ENCODE results near the gene SLC25A51. TPM values are rescaled to one million over a fixed set of nuclear protein-coding genes. Genes with fewer than 3 reads are reported as not detected.

SLC25A51 gene
- total RNA-seq, 2 donors from 2014 or later: 15.8 to 17.2 TPM

DNA sequence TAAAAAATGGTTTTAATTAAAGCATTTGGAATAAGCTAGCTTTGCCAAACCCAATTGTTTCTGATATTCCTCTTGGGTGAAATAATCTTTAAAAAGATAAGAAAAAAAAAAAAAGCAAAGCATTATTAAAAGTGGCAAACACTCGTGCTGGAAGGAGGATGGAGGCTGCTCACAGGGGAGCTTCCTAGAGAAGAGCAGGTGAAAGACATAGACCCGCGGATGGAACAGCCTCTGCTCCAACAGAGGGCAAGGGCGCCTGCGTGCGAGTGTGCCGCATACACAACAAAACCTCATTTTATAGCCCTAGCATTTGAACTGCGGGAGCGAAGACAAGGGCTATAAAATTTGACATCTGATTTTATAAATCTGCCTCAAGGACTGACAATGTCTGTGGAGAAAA is 33.4 kb upstream of the SLC25A51 start:
- DNase-seq: no peak
- Mint-ChIP-seq H3K9me3 (no peaks in the 10 kb centered on the region), H3K27ac (no peak overlapping the region), H3K4me1 (no peaks in the 10 kb centered on the region), H3K27me3 (ENCODE audit: insufficient read depth) (no peaks in the 10 kb centered on the region), H3K36me3 (ENCODE audit: low read depth) (peaks cover 42% of the 10 kb centered on the region), H3K4me3 (no peak overlapping the region)
- Histone ChIP-seq H3K4me3 (ENCODE audit: low read length) (no peak overlapping the region), H3K27ac (ENCODE audit: low read depth, low read length) (peak overlapping the region; percentile 80), H3K9me3 (ENCODE audit: control insufficient read depth, low read length) (no peaks in the 10 kb centered on the region), H3K36me3 (ENCODE audit: control insufficient read depth, insufficient read depth, low read length) (peaks cover 75% of the 10 kb centered on the region), H3K4me1 (ENCODE audit: control insufficient read depth, insufficient read depth, low read length) (peaks cover 15% of the 10 kb centered on the region), H3K27me3 (ENCODE audit: control insufficient read depth, insufficient read depth, low read length, poor library complexity, severe bottlenecking) (no peaks in the 10 kb centered on the region), H3K9ac (ENCODE audit: extremely low read depth, low read length, poor library complexity, severe bottlenecking) (no peak overlapping the region)
- WGBS, 2 experiments (ENCODE audit: insufficient coverage in 1 of 2, insufficient read length in 1 of 2): 88 to 100% methylated on average over 3 to 9 of the region's 9 CpGs
- TF ChIP-seq CTCF (conservative IDR thresholded peaks at IDR 0.05): no peak

DNA sequence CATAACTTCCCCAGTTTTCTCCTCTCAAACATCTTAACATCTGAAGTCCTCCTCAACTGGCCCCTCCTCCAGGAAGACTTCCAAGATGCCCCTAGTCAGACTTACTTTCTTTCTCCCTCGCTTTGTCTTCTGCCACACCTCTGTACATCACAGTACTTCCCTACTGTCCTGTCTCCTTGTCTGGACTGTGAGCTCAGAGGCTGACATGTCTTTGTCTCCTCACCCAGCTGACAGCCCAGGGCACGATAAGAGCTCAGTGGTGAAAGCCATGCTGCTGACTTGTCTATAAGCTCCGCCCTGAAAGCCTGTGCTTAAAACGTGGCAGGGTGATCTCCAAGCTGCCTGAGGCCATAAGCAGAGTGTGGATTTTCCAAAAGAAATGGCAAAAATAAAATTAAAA is 33.0 kb upstream of the SLC25A51 start:
- H3K9me3 Mint-ChIP-seq: no peaks in the 10 kb centered on the region

DNA sequence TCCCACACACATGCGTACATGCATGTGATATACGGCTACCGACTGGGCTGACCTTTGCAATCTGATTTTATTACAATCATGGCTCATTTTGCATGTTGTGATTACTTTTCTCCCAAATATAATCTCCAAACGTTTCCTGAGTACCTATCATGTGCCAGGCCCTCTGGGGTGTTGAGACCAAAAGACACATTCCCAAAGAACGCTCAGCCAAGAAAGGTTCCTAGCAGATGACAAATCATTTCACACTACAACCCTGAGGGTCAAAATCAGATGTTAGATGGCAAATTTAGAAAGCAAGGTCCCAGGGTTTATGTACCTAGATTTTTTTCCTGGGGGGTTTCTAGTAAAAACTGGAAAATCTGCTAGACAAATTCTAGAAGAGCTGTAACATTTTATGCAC is 32.4 kb upstream of the SLC25A51 start:
- Histone ChIP-seq H3K27ac (ENCODE audit: low read depth, low read length) (no peak overlapping the region), H3K9ac (ENCODE audit: extremely low read depth, low read length, poor library complexity, severe bottlenecking) (no peak overlapping the region), H3K36me3 (ENCODE audit: control insufficient read depth, insufficient read depth, low read length) (peaks cover 72% of the 10 kb centered on the region), H3K9me3 (ENCODE audit: control insufficient read depth, low read length) (no peaks in the 10 kb centered on the region), H3K4me1 (ENCODE audit: control insufficient read depth, insufficient read depth, low read length) (peaks cover 15% of the 10 kb centered on the region), H3K4me3 (ENCODE audit: low read length) (no peak overlapping the region), H3K27me3 (ENCODE audit: control insufficient read depth, insufficient read depth, low read length, poor library complexity, severe bottlenecking) (no peaks in the 10 kb centered on the region)
- no peaks in the 10 kb centered on the region for H3K4me1 Mint-ChIP-seq
- no peak overlapping the region for H3K4me3 Mint-ChIP-seq
- H3K27me3 Mint-ChIP-seq (ENCODE audit: insufficient read depth): no peaks in the 10 kb centered on the region
- H3K36me3 Mint-ChIP-seq (ENCODE audit: low read depth): peaks cover 48% of the 10 kb centered on the region
- DNase-seq: no peak
- no peaks in the 10 kb centered on the region for H3K9me3 Mint-ChIP-seq
- TF ChIP-seq CTCF (conservative IDR thresholded peaks at IDR 0.05): no peak
- H3K27ac Mint-ChIP-seq: no peak overlapping the region
- WGBS, 2 experiments (ENCODE audit: insufficient coverage in 1 of 2, insufficient read length in 1 of 2): 95% methylated on average over 4 to 5 of the region's 5 CpGs

More for the DNA sequence above, 33.0 kb upstream of the SLC25A51 start:
- 45 to 61% methylated on average over 4 of the region's 4 CpGs for WGBS, 2 experiments (ENCODE audit: insufficient coverage in 1 of 2, insufficient read length in 1 of 2)
- H3K9me3 ChIP-seq (ENCODE audit: control insufficient read depth, low read length): no peaks in the 10 kb centered on the region
- peaks cover 45% of the 10 kb centered on the region for H3K36me3 Mint-ChIP-seq (ENCODE audit: low read depth)
- H3K4me3 ChIP-seq (ENCODE audit: low read length): no peak overlapping the region
- no peaks in the 10 kb centered on the region for H3K4me1 Mint-ChIP-seq
- H3K9ac ChIP-seq (ENCODE audit: extremely low read depth, low read length, poor library complexity, severe bottlenecking): no peak overlapping the region
- H3K36me3 ChIP-seq (ENCODE audit: control insufficient read depth, insufficient read depth, low read length): peaks cover 72% of the 10 kb centered on the region
- H3K27me3 Mint-ChIP-seq (ENCODE audit: insufficient read depth): no peaks in the 10 kb centered on the region
- peaks cover 15% of the 10 kb centered on the region for H3K4me1 ChIP-seq (ENCODE audit: control insufficient read depth, insufficient read depth, low read length)
- H3K27ac ChIP-seq (ENCODE audit: low read depth, low read length): no peak overlapping the region
- TF ChIP-seq CTCF (conservative IDR thresholded peaks at IDR 0.05): no peak
- DNase-seq: no peak
- no peak overlapping the region for H3K27ac Mint-ChIP-seq
- H3K27me3 ChIP-seq (ENCODE audit: control insufficient read depth, insufficient read depth, low read length, poor library complexity, severe bottlenecking): no peaks in the 10 kb centered on the region
- H3K4me3 Mint-ChIP-seq: no peak overlapping the region
